Sigmoid colon (tissue), 7 donors: ENCODE measurements around the gene CHMP1A. TPM values are rescaled to one million over a fixed set of nuclear protein-coding genes. Genes with fewer than 3 reads are reported as not detected.

Source experiments
- polyA plus RNA-seq, 3 donors: library from polyadenylated mRNA; stranded (reverse); fragments of 200-250 nt; gene quantifications; one replicate each; pipeline ENCODE4 v1.2.3, GENCODE V29; 2013
- total RNA-seq, 4 donors: library from RNA; depleted of rRNA; stranded (reverse); fragments of >200 nt; gene quantifications; one replicate each; pipeline ENCODE4 v1.1.0, GENCODE V29; 2016
- donor health status: healthy with polysubstance abuse.
- donor health status: Bipolar disorder and iron deficiency.
- donor health status: healthy.

Gene CHMP1A
- total and polyA plus RNA-seq, 7 donors: 42.8 to 157 (median 75.9) TPM

Other genes starting within 250 kb of the CHMP1A start
- gene ANKRD11, start 167.1 kb downstream of the CHMP1A start, total RNA-seq: 100 to 1,000 TPM in 1 of 4 donors, 10 to 100 TPM in 3; 42.6 to 161 (median 48.8) TPM
- 10 to 100 TPM; 30.6 to 96.8 (median 37.0) TPM for gene ANKRD11, start 167.1 kb downstream of the CHMP1A start, polyA plus RNA-seq
- gene SPG7, start 149.3 kb downstream of the CHMP1A start, total RNA-seq: 100 to 1,000 TPM in 2 of 4 donors, 10 to 100 TPM in 2; 69.4 to 211 (median 113) TPM
- 100 to 1,000 TPM in 1 of 3 donors, 10 to 100 TPM in 2; 27.7 to 110 (median 33.6) TPM for gene SPG7, start 149.3 kb downstream of the CHMP1A start, polyA plus RNA-seq
- over 10,000 TPM in 1 of 4 donors, 1,000 to 10,000 TPM in 3; 7,351 to 19,173 (median 8,010) TPM for gene RPL13, start 97.0 kb downstream of the CHMP1A start, total RNA-seq
- 1,000 to 10,000 TPM; 3,641 to 7,574 (median 7,371) TPM for gene RPL13, start 97.0 kb downstream of the CHMP1A start, polyA plus RNA-seq
- under 1 TPM in 2 of 4 donors, not detected in 2; 0.41 to 0.71 TPM for gene CPNE7, start 82.0 kb downstream of the CHMP1A start, total RNA-seq
- gene CPNE7, start 82.0 kb downstream of the CHMP1A start, polyA plus RNA-seq: 1 to 10 TPM in 1 of 3 donors, not detected in 2; 3.3 TPM
- gene DPEP1, start 44.1 kb downstream of the CHMP1A start, total RNA-seq: not detected
- gene DPEP1, start 44.1 kb downstream of the CHMP1A start, polyA plus RNA-seq: 1 to 10 TPM in 1 of 3 donors, under 1 TPM in 1, not detected in 1; 0.92 to 1.2 TPM
- 1 to 10 TPM; 1.4 to 7.7 (median 5.9) TPM for gene SPATA33, start 128 bp upstream of the CHMP1A start, total RNA-seq
- gene SPATA33, start 128 bp upstream of the CHMP1A start, polyA plus RNA-seq: 1 to 10 TPM; 2.1 to 6.3 (median 4.2) TPM
- gene CDK10, start 29.0 kb upstream of the CHMP1A start, total RNA-seq: 10 to 100 TPM; 17.8 to 62.3 (median 35.2) TPM
- gene CDK10, start 29.0 kb upstream of the CHMP1A start, polyA plus RNA-seq: 10 to 100 TPM; 34.0 to 96.0 (median 36.0) TPM
- 10 to 100 TPM in 1 of 4 donors, 1 to 10 TPM in 3; 3.5 to 12.6 (median 6.5) TPM for gene SPATA2L, start 44.0 kb upstream of the CHMP1A start, total RNA-seq
- 10 to 100 TPM; 11.3 to 17.6 (median 12.6) TPM for gene SPATA2L, start 44.0 kb upstream of the CHMP1A start, polyA plus RNA-seq
- gene VPS9D1, start 63.2 kb upstream of the CHMP1A start, total RNA-seq: 10 to 100 TPM in 1 of 4 donors, 1 to 10 TPM in 3; 3.8 to 10.5 (median 4.0) TPM
- gene VPS9D1, start 63.2 kb upstream of the CHMP1A start, polyA plus RNA-seq: 10 to 100 TPM in 1 of 3 donors, 1 to 10 TPM in 2; 5.3 to 19.2 (median 8.4) TPM
- 10 to 100 TPM; 13.7 to 26.9 (median 18.2) TPM for gene ZNF276, start 63.8 kb upstream of the CHMP1A start, total RNA-seq
- 10 to 100 TPM in 1 of 3 donors, 1 to 10 TPM in 2; 7.2 to 32.3 (median 9.9) TPM for gene ZNF276, start 63.8 kb upstream of the CHMP1A start, polyA plus RNA-seq
- 1 to 10 TPM in 3 of 4 donors, under 1 TPM in 1; 0.16 to 4.7 (median 3.0) TPM for gene FANCA, start 158.9 kb upstream of the CHMP1A start, total RNA-seq
- 10 to 100 TPM in 1 of 3 donors, 1 to 10 TPM in 2; 7.2 to 26.5 (median 7.6) TPM for gene FANCA, start 158.9 kb upstream of the CHMP1A start, polyA plus RNA-seq
- 1 to 10 TPM in 2 of 4 donors, under 1 TPM in 2; 0.82 to 5.3 (median 1.4) TPM for gene SPIRE2, start 170.8 kb upstream of the CHMP1A start, total RNA-seq
- 10 to 100 TPM; 34.2 to 44.0 (median 43.9) TPM for gene SPIRE2, start 170.8 kb upstream of the CHMP1A start, polyA plus RNA-seq
- gene TCF25, start 215.9 kb upstream of the CHMP1A start, total RNA-seq: 100 to 1,000 TPM; 131 to 244 (median 181) TPM
- 100 to 1,000 TPM in 2 of 3 donors, 10 to 100 TPM in 1; 89.7 to 161 (median 106) TPM for gene TCF25, start 215.9 kb upstream of the CHMP1A start, polyA plus RNA-seq